Activated CD8-positive, alpha-beta memory T cell treated with anti-CD3 and anti-CD28 coated beads, Interleukin-2, amount 10 ng/mL, durations not matched to agents 7 days and 5 days (primary cell): ENCODE results near the gene TRIM26. TPM values are rescaled to one million over a fixed set of nuclear protein-coding genes. Genes with fewer than 3 reads are reported as not detected.
"Not testable (repeated sequence)": the region's sequence is repeated elsewhere in the genome, so short reads cannot be mapped to it uniquely, and the experiment has no call there.

Source experiments
- ATAC-seq: fragments of 150-1000 bp; cut with Tn5 transposase; one replicate; pipeline ENCODE4 v1.10.0; 2021; ENCODE audit warnings: moderate library complexity
- CTCF ChIA-PET: fragments of 350-600 bp; sonication (Branson Sonifier 250); formaldehyde crosslinking; loops from one replicate; lab custom pipeline; 2021; ENCODE audit warnings: antibody characterized with exemption; lab: Charles Lee
- DNase-seq: peaks from one replicate; pipeline ENCODE4 v3.0.0-alpha.2; 2020
- H3K27ac Mint-ChIP-seq: one replicate; pipeline ENCODE4 v1.8.0; 2021; ENCODE audit warnings: mild to moderate bottlenecking, mixed read lengths
- H3K27me3 Mint-ChIP-seq: one replicate; pipeline ENCODE4 v1.8.0; 2021; ENCODE audit warnings: mixed read lengths
- H3K36me3 Mint-ChIP-seq: one replicate; pipeline ENCODE4 v1.8.0; 2021; ENCODE audit warnings: mild to moderate bottlenecking, mixed read lengths
- H3K4me1 Mint-ChIP-seq: one replicate; pipeline ENCODE4 v1.8.0; 2021; ENCODE audit warnings: mixed read lengths
- H3K4me3 Mint-ChIP-seq: one replicate; pipeline ENCODE4 v1.8.0; 2021; ENCODE audit warnings: mild to moderate bottlenecking, moderate library complexity, mixed read lengths
- H3K9me3 Mint-ChIP-seq: one replicate; pipeline ENCODE4 v1.8.0; 2022; ENCODE audit warnings: low read depth, mixed read lengths
- total RNA-seq, 2 experiments: library from RNA; stranded (reverse); gene quantifications; one replicate each; pipeline ENCODE4 v1.2.3, GENCODE V29; 2021

Gene TRIM26
- total RNA-seq, 2 experiments from 2014 or later = 112 to 115 TPM

- peaks cover 13% of the 10 kb centered on the region for H3K36me3 Mint-ChIP-seq
- DNase-seq (no peak), ATAC-seq (no peak)
- no peak overlapping the region for H3K27ac Mint-ChIP-seq
- peaks cover 7% of the 10 kb centered on the region for H3K9me3 Mint-ChIP-seq
- H3K4me1 Mint-ChIP-seq = peaks cover 20% of the 10 kb centered on the region
- no peak overlapping the region for H3K4me3 Mint-ChIP-seq
- CTCF ChIA-PET = interaction anchor here (1.2 kb wide), 1 partner anchor 16 kb away, joined by 4 read pairs; no protein-coding TSS in a partner anchor
- no peaks in the 10 kb centered on the region for H3K27me3 Mint-ChIP-seq
These were observed 10.1 kb upstream of the TRIM26 start for GRCh38 chr6:30223339-30223738.

GRCh38 chr6:30221956-30222355 is 8.8 kb upstream of the TRIM26 start:
- not testable (repeated sequence) for H3K27me3 Mint-ChIP-seq, H3K4me1 Mint-ChIP-seq, H3K27ac Mint-ChIP-seq, DNase-seq, H3K4me3 Mint-ChIP-seq, ATAC-seq, H3K9me3 Mint-ChIP-seq
- CTCF ChIA-PET = interaction anchor here (1.8 kb wide), 1 partner anchor 16 kb away, joined by 4 read pairs; no protein-coding TSS in a partner anchor
- peaks cover 13% of the 10 kb centered on the region for H3K36me3 Mint-ChIP-seq

- not testable (repeated sequence) for ATAC-seq, H3K4me3 Mint-ChIP-seq, H3K4me1 Mint-ChIP-seq, H3K9me3 Mint-ChIP-seq, H3K27me3 Mint-ChIP-seq, H3K27ac Mint-ChIP-seq, DNase-seq
- peaks cover 13% of the 10 kb centered on the region for H3K36me3 Mint-ChIP-seq
- CTCF ChIA-PET = interaction anchor here (1.0 to 6.0 kb wide), 4 partner anchors 8 to 137 kb away, joined by 4 to 57 read pairs (median 8); no protein-coding TSS in a partner anchor
These were observed 8.2 kb upstream of the TRIM26 start for GRCh38 chr6:30221395-30221794.

GRCh38 chr6:30219244-30219643 is 6.0 kb upstream of the TRIM26 start:
- peaks cover 3% of the 10 kb centered on the region for H3K36me3 Mint-ChIP-seq
- peaks cover 5% of the 10 kb centered on the region for H3K9me3 Mint-ChIP-seq
- H3K27me3 Mint-ChIP-seq = no peaks in the 10 kb centered on the region
- no peak overlapping the region for H3K27ac Mint-ChIP-seq
- DNase-seq (peak; percentile 67), ATAC-seq (peak; percentile 41)
- no peak overlapping the region for H3K4me3 Mint-ChIP-seq
- H3K4me1 Mint-ChIP-seq = peaks cover 15% of the 10 kb centered on the region
- CTCF ChIA-PET = interaction anchor here (0.7 to 6.0 kb wide), 26 partner anchors 9 to 470 kb away, joined by 3 to 57 read pairs (median 4); partner anchors contain the start of gene TRIM39

- H3K27me3 Mint-ChIP-seq = no peaks in the 10 kb centered on the region
- no peak overlapping the region for H3K4me3 Mint-ChIP-seq
- H3K9me3 Mint-ChIP-seq = no peaks in the 10 kb centered on the region
- no peak for DNase-seq
- CTCF ChIA-PET = interaction anchor here (0.9 to 6.0 kb wide), 5 partner anchors 10 to 566 kb away, joined by 3 to 57 read pairs (median 7); no protein-coding TSS in a partner anchor
- peaks cover 27% of the 10 kb centered on the region for H3K4me1 Mint-ChIP-seq
- H3K27ac Mint-ChIP-seq = no peak overlapping the region
- peaks cover 11% of the 10 kb centered on the region for H3K36me3 Mint-ChIP-seq
- ATAC-seq = no peak
These were observed 2.9 kb upstream of the TRIM26 start for GRCh38 chr6:30216096-30216495.

- Mint-ChIP-seq H3K36me3 (peaks cover 20% of the 10 kb centered on the region), H3K27ac (peak overlapping the region; percentile 99), H3K27me3 (no peaks in the 10 kb centered on the region), H3K4me3 (peak overlapping the region; percentile 95), H3K9me3 (no peaks in the 10 kb centered on the region), H3K4me1 (peaks cover 41% of the 10 kb centered on the region)
- DNase-seq (no peak), ATAC-seq (no peak)
- CTCF ChIA-PET = interaction anchor here (0.9 to 2.5 kb wide), 5 partner anchors 24 to 400 kb away, joined by 3 to 6 read pairs (median 4); no protein-coding TSS in a partner anchor
These were observed 1.4 kb upstream of the TRIM26 start for GRCh38 chr6:30214657-30214982.

- H3K4me3 Mint-ChIP-seq = peak overlapping the region; percentile 95
- CTCF ChIA-PET = interaction anchor here (0.9 to 2.5 kb wide), 9 partner anchors 24 to 401 kb away, joined by 3 to 9 read pairs (median 4); no protein-coding TSS in a partner anchor
These were observed 901 bp upstream of the TRIM26 start for GRCh38 chr6:30213957-30214656.

GRCh38 chr6:30213667-30213956 is 406 bp upstream of the TRIM26 start:
- H3K9me3 Mint-ChIP-seq = no peaks in the 10 kb centered on the region
- peak overlapping the region; percentile 95 for H3K4me3 Mint-ChIP-seq
- H3K36me3 Mint-ChIP-seq = peaks cover 30% of the 10 kb centered on the region
- peaks cover 44% of the 10 kb centered on the region for H3K4me1 Mint-ChIP-seq
- H3K27ac Mint-ChIP-seq = peak overlapping the region; percentile 99
- no peaks in the 10 kb centered on the region for H3K27me3 Mint-ChIP-seq
- no peak for DNase-seq
- no peak for ATAC-seq
- CTCF ChIA-PET = interaction anchor here (0.9 to 2.5 kb wide), 10 partner anchors 14 to 401 kb away, joined by 3 to 9 read pairs (median 4); no protein-coding TSS in a partner anchor

More at GRCh38 chr6:30213957-30214656, 901 bp upstream of the TRIM26 start:
- H3K27ac Mint-ChIP-seq = peak overlapping the region; percentile 99
- no peaks in the 10 kb centered on the region for H3K27me3 Mint-ChIP-seq
- peaks cover 25% of the 10 kb centered on the region for H3K36me3 Mint-ChIP-seq
- DNase-seq (peak; percentile 89), ATAC-seq (peak; percentile 65)
- H3K9me3 Mint-ChIP-seq = no peaks in the 10 kb centered on the region
- H3K4me1 Mint-ChIP-seq = peaks cover 41% of the 10 kb centered on the region

- DNase-seq = no peak
- Mint-ChIP-seq H3K4me3 (peak overlapping the region; percentile 95), H3K4me1 (peaks cover 59% of the 10 kb centered on the region), H3K36me3 (peaks cover 39% of the 10 kb centered on the region), H3K27ac (peak overlapping the region; percentile 99), H3K27me3 (no peaks in the 10 kb centered on the region), H3K9me3 (no peaks in the 10 kb centered on the region)
- CTCF ChIA-PET = interaction anchor here (1.4 to 2.5 kb wide), 2 partner anchors 108 to 110 kb away, joined by 4 to 9 read pairs; no protein-coding TSS in a partner anchor
- no peak for ATAC-seq
These were observed 1.3 kb downstream of the TRIM26 start for GRCh38 chr6:30211899-30212298.

GRCh38 chr6:30211306-30211705 is 1.9 kb downstream of the TRIM26 start:
- ATAC-seq (no peak), DNase-seq (no peak)
- H3K9me3 Mint-ChIP-seq = no peaks in the 10 kb centered on the region
- peaks cover 40% of the 10 kb centered on the region for H3K36me3 Mint-ChIP-seq
- no peaks in the 10 kb centered on the region for H3K27me3 Mint-ChIP-seq
- H3K4me3 Mint-ChIP-seq = peak overlapping the region; percentile 95
- peak overlapping the region; percentile 99 for H3K27ac Mint-ChIP-seq
- H3K4me1 Mint-ChIP-seq = peaks cover 64% of the 10 kb centered on the region
- CTCF ChIA-PET = interaction anchor here (2.5 kb wide), 1 partner anchor 9 kb away, joined by 10 read pairs; no protein-coding TSS in a partner anchor

GRCh38 chr6:30207619-30208295 is 5.4 kb downstream of the TRIM26 start:
- DNase-seq (no peak), ATAC-seq (no peak)
- CTCF ChIA-PET = interaction anchor here (1.1 to 2.8 kb wide), 4 partner anchors 11 to 105 kb away, joined by 3 to 7 read pairs (median 4); no protein-coding TSS in a partner anchor
- peaks cover 68% of the 10 kb centered on the region for H3K4me1 Mint-ChIP-seq
- no peaks in the 10 kb centered on the region for H3K27me3 Mint-ChIP-seq
- peaks cover 55% of the 10 kb centered on the region for H3K36me3 Mint-ChIP-seq
- no peaks in the 10 kb centered on the region for H3K9me3 Mint-ChIP-seq
- H3K27ac Mint-ChIP-seq = peak overlapping the region; percentile 5
- H3K4me3 Mint-ChIP-seq = no peak overlapping the region

- CTCF ChIA-PET = interaction anchor here (1.1 to 2.8 kb wide), 5 partner anchors 11 to 104 kb away, joined by 3 to 7 read pairs (median 4); no protein-coding TSS in a partner anchor
- Mint-ChIP-seq H3K4me3 (no peak overlapping the region), H3K27ac (peak overlapping the region; percentile 5), H3K4me1 (peaks cover 70% of the 10 kb centered on the region), H3K9me3 (no peaks in the 10 kb centered on the region), H3K36me3 (peaks cover 56% of the 10 kb centered on the region), H3K27me3 (no peaks in the 10 kb centered on the region)
- no peak for ATAC-seq
- DNase-seq = no peak
These were observed 6.2 kb downstream of the TRIM26 start for GRCh38 chr6:30206799-30207618.
